Esophagus muscularis mucosa (tissue), 4 donors: Measurements from ENCODE around the gene EDA. TPM values are rescaled to one million over a fixed set of nuclear protein-coding genes. Genes with fewer than 3 reads are reported as not detected.

Experiments used
- DNase-seq: peaks from one replicate; pipeline ENCODE4 v3.0.0-alpha.2; 2017; ENCODE audit errors: extremely low spot score
- H3K27ac ChIP-seq, 4 donors: fragments of 200-600 bp; sonication (generic); replicated peaks in 1 of 4; 1 replicate in 3 of 4; 2 replicates in 1 of 4; pipeline ENCODE4 v1.5.1; 2016 to 2019; ENCODE audit warnings: mild to moderate bottlenecking in 1 of 4
- H3K27me3 ChIP-seq, 4 donors: fragments of 200-600 bp; sonication (generic); one replicate each; pipeline versions ENCODE4 v1.5.1 to v1.6.0; 2016 to 2019
- H3K36me3 ChIP-seq, 4 donors: fragments of 200-600 bp; sonication (generic); one replicate each; pipeline ENCODE4 v1.5.1; 2016 to 2019
- H3K4me1 ChIP-seq, 4 donors: fragments of 200-600 bp; sonication (generic); one replicate each; pipeline ENCODE4 v1.5.1; 2016 to 2019
- H3K4me3 ChIP-seq, 4 donors: fragments of 200-600 bp; sonication (generic); 1 replicate in 2 of 4; 2 replicates in 2 of 4; pipeline ENCODE4 v1.5.1; 2016 to 2019; ENCODE audit warnings: mild to moderate bottlenecking in 4 of 4, moderate library complexity in 1 of 4
- H3K9me3 ChIP-seq, 4 donors: fragments of 200-600 bp; sonication (generic); 1 replicate in 3 of 4; 2 replicates in 1 of 4; pipeline ENCODE4 v1.5.1; 2016 to 2019
- CTCF ChIP-seq, 3 experiments: fragments of 200-600 bp in 2 of 3; fragments of 450-650 bp in 1 of 3; sonication (generic) in 2 of 3; IDR thresholded peaks; one replicate each; pipeline ENCODE4 v1.5.1; 2017 to 2019; ENCODE audit warnings: antibody characterized with exemption in 3 of 3, mild to moderate bottlenecking in 2 of 3, moderate library complexity in 1 of 3
- EP300 ChIP-seq: sonication (generic); formaldehyde crosslinking; IDR thresholded peaks from one replicate; pipeline ENCODE4 v1.6.1; 2017; ENCODE audit warnings: antibody characterized with exemption
- POLR2A ChIP-seq: fragments of 450-650 bp; IDR thresholded peaks from one replicate; pipeline ENCODE4 v1.6.1; 2017; ENCODE audit warnings: antibody characterized with exemption, moderate library complexity, mild to moderate bottlenecking, low read depth
- POLR2AphosphoS5 ChIP-seq, 2 donors: sonication (generic); formaldehyde crosslinking; IDR thresholded peaks; one replicate each; pipeline ENCODE4 v1.6.1; 2017; ENCODE audit warnings: antibody characterized with exemption in 2 of 2
- WGBS: methylation state at CpG from one replicate; pipeline ENCODE4 v1.1.5; 2018; 5-methylcytosine and 5-hydroxymethylcytosine counted together
- intact Hi-C: fragments of 100-400 bp; cut with DNase I; formaldehyde crosslinking; loops from one replicate; pipeline ENCODE4 v1.15.1; 2023
- total RNA-seq, 4 donors: library from RNA; depleted of rRNA; stranded (reverse); fragments of >200 nt; gene quantifications; one replicate each; pipeline versions ENCODE4 v1.1.0 to v1.2.1, GENCODE V29; 2016

The EDA gene
- total RNA-seq, 4 donors from 2014 or later = 4.3 to 10.9 (median 6.3) TPM

- DNase-seq = no peak
- no peak overlapping the region for H3K27ac ChIP-seq
These were observed 89.9 kb downstream of the EDA start for GRCh38 chrX:69705818-69706217.

GRCh38 chrX:69718102-69718501, 102.2 kb downstream of the EDA start:
- Histone ChIP-seq H3K27ac (no peak overlapping the region), H3K27me3 (no peaks in the 10 kb centered on the region), H3K36me3 (no peaks in the 10 kb centered on the region), H3K4me1 (no peaks in the 10 kb centered on the region), H3K4me3 (no peak overlapping the region), H3K9me3 (peaks cover 0 to 34% (median 9%) of the 10 kb centered on the region in 4 donors)
- intact Hi-C loops = no loop called here
- TF ChIP-seq POLR2AphosphoS5 (IDR thresholded peaks at IDR 0.05) = no peak
- no peak for TF ChIP-seq EP300
- TF ChIP-seq CTCF (IDR thresholded peaks at IDR 0.05) = no peak
- TF ChIP-seq POLR2A = no peak
- WGBS = 79% methylated on average over 1 of the region's 1 CpG
- no peak for DNase-seq

More at GRCh38 chrX:69705818-69706217, 89.9 kb downstream of the EDA start:
- Histone ChIP-seq H3K9me3 (no peaks in the 10 kb centered on the region), H3K4me1 (no peaks in the 10 kb centered on the region), H3K36me3 (no peaks in the 10 kb centered on the region), H3K27me3 (no peaks in the 10 kb centered on the region), H3K4me3 (no peak overlapping the region)
- intact Hi-C loops = no loop called here
- TF ChIP-seq POLR2AphosphoS5 (IDR thresholded peaks at IDR 0.05) (no peak), CTCF (IDR thresholded peaks at IDR 0.05) (no peak), EP300 (no peak), POLR2A (no peak)
- WGBS = 51% methylated on average over 2 of the region's 2 CpGs

GRCh38 chrX:69724307-69724706, 108.4 kb downstream of the EDA start:
- TF ChIP-seq POLR2AphosphoS5 (IDR thresholded peaks at IDR 0.05) (no peak), POLR2A (no peak), CTCF (IDR thresholded peaks at IDR 0.05) (no peak), EP300 (no peak)
- 43% methylated on average over 2 of the region's 2 CpGs for WGBS
- intact Hi-C loops = no loop called here
- Histone ChIP-seq H3K4me1 (peaks cover 0 to 3% (median 0%) of the 10 kb centered on the region in 4 donors), H3K9me3 (no peaks in the 10 kb centered on the region), H3K27ac (no peak overlapping the region), H3K4me3 (no peak overlapping the region), H3K27me3 (no peaks in the 10 kb centered on the region), H3K36me3 (no peaks in the 10 kb centered on the region)
- no peak for DNase-seq

- Histone ChIP-seq H3K4me3 (no peak overlapping the region), H3K36me3 (no peaks in the 10 kb centered on the region), H3K9me3 (peaks cover 0 to 11% (median 0%) of the 10 kb centered on the region in 4 donors), H3K27ac (no peak overlapping the region), H3K27me3 (no peaks in the 10 kb centered on the region), H3K4me1 (no peaks in the 10 kb centered on the region)
- intact Hi-C loops = no loop called here
- DNase-seq = no peak
- TF ChIP-seq EP300 = no peak
These were observed 124.4 kb downstream of the EDA start for GRCh38 chrX:69740317-69740716.

- H3K4me1 ChIP-seq = no peaks in the 10 kb centered on the region
- intact Hi-C loops = no loop called here
- H3K36me3 ChIP-seq = no peaks in the 10 kb centered on the region
- H3K27ac ChIP-seq = no peak overlapping the region
- no peak for DNase-seq
- no peak overlapping the region for H3K4me3 ChIP-seq
- H3K27me3 ChIP-seq = no peaks in the 10 kb centered on the region
- peaks cover 0 to 11% (median 0%) of the 10 kb centered on the region in 4 donors for H3K9me3 ChIP-seq
- TF ChIP-seq POLR2A = no peak
- no peak for TF ChIP-seq POLR2AphosphoS5 (IDR thresholded peaks at IDR 0.05)
- TF ChIP-seq EP300 = no peak
- TF ChIP-seq CTCF (IDR thresholded peaks at IDR 0.05) = no peak
These were observed 125.8 kb downstream of the EDA start for GRCh38 chrX:69741721-69742120.
